GM12873 (cell line): ENCODE results near the gene PSMD12.

Source experiments
- TF ChIP-seq, protein P1 (sequence below): IDR thresholded peaks from 2 replicates; pipeline ENCODE4 v1.5.1; 2012; ENCODE audit warnings: low read depth, mild to moderate bottlenecking, moderate library complexity, low read length, control low read depth; ENCODE audit not compliant: insufficient read depth; ENCODE audit errors: missing control alignments

The PSMD12 gene

DNA sequence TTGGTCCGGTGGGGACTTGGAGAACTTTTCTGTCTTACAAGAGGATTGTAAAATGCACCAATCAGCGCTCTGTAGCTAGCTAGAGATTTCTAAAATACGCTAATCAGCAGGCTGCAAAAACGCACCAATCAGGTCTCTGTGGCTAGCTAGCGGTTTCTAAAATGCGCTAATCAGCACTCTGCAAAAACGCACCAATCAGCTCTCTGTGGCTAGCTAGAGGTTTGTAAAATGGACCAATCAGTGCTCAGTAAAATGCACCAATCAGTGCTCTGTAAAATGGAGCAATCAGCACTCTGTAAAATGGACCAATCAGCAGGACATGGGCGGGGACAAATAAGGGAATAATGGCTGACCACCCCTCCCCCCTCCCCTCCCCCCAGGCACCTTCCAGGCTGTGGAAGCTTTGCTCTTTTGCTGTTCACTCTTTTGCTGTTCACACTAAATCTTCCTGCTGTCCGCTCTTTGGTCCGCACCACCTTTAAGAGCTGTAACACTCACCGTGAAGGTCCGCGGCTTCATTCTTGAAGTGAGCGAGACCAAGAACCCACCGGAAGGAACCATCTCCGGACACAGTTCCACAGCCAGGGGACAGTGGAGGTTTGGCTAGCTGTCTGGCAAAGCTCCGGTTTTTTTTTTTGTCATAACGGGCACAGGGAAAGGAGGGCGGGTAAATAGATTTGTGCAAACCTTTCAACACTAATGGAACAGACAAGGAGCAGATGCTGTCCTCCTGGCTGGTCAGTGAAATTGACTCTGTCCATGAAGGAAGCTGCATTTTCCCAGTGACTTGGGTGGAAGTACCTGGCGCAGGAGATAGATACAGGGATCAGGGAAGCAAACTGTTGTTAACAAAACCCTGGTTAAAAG lies 19.0 kb upstream of the PSMD12 start:
- TF ChIP-seq, protein P1, sequence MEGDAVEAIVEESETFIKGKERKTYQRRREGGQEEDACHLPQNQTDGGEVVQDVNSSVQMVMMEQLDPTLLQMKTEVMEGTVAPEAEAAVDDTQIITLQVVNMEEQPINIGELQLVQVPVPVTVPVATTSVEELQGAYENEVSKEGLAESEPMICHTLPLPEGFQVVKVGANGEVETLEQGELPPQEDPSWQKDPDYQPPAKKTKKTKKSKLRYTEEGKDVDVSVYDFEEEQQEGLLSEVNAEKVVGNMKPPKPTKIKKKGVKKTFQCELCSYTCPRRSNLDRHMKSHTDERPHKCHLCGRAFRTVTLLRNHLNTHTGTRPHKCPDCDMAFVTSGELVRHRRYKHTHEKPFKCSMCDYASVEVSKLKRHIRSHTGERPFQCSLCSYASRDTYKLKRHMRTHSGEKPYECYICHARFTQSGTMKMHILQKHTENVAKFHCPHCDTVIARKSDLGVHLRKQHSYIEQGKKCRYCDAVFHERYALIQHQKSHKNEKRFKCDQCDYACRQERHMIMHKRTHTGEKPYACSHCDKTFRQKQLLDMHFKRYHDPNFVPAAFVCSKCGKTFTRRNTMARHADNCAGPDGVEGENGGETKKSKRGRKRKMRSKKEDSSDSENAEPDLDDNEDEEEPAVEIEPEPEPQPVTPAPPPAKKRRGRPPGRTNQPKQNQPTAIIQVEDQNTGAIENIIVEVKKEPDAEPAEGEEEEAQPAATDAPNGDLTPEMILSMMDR = no peak

DNA sequence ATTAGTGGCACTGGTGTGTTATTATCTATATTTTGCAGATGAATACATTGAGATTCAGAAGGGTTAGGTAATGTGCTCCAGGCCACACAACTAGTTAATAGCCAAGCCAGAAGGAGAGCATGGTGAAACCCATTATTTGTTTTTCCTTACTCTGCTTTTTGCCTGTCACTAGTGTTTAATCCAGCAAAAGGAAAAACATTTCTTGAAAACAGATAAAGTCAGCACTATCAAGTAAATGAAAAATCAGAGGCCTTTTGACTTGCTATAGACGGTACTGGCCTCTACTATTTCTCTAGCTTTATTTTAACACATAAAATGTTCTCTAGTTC lies 15.5 kb upstream of the PSMD12 start:
- TF ChIP-seq, protein P1 = no peak

DNA sequence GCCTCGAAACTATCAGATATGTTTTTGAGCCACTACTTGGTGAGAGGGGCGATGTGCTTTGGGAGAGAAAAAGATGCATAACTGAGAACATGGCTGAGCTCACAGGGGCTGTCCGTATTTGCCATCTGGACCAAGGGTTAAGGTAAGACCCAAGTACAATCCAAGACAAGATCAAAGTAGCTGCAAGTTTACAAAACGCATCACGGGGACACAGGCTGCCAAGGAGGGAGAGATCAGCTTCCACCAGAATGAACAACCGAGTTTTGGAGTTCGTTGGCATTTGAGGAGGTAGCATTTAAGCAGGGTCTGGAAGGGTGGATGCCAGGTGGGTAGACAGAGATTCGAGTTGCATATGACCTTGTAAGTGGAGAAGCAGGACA lies 12.9 kb upstream of the PSMD12 start:
- TF ChIP-seq, protein P1 = no peak

DNA sequence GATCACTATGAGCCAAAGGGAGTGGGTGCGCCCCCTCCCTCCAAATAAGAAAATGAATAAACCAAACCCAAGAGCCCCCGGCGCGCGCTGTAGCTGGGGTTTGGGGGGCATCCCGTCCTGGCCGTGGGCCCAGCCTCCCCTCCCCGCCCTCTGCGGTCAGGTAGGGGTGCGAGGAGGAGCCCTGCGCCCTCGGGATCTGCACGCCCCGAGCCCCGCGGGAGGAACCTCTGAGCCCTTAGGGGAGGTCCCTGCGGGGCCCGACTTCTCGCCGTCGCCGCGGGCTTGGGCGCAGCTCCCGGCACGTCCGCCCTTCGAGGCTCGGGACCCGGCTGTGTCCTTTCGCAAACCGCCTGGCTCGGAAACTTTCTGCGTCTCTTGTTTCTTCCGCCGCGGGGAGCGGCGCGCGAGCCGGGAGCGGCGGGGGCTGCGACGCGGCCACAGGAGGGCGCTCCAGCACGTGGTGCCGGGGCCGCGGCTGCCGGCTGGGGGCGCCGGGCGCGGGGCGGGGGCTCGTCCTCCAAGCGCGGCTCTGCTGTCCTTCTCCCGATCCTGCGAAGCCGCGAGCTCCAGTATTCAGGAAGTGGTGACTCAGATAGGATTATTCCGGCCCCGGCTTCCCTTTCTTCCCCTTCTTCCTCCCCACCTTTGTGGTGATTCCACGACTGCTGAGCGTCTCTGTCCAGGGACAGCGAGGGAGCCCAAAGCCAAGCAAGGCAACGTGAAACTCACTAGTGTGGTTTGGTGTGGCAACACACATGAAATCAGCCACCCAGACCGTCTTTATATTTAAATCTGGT lies 12.3 kb upstream of the PSMD12 start:
- TF ChIP-seq, protein P1 = peak; percentile 63

DNA sequence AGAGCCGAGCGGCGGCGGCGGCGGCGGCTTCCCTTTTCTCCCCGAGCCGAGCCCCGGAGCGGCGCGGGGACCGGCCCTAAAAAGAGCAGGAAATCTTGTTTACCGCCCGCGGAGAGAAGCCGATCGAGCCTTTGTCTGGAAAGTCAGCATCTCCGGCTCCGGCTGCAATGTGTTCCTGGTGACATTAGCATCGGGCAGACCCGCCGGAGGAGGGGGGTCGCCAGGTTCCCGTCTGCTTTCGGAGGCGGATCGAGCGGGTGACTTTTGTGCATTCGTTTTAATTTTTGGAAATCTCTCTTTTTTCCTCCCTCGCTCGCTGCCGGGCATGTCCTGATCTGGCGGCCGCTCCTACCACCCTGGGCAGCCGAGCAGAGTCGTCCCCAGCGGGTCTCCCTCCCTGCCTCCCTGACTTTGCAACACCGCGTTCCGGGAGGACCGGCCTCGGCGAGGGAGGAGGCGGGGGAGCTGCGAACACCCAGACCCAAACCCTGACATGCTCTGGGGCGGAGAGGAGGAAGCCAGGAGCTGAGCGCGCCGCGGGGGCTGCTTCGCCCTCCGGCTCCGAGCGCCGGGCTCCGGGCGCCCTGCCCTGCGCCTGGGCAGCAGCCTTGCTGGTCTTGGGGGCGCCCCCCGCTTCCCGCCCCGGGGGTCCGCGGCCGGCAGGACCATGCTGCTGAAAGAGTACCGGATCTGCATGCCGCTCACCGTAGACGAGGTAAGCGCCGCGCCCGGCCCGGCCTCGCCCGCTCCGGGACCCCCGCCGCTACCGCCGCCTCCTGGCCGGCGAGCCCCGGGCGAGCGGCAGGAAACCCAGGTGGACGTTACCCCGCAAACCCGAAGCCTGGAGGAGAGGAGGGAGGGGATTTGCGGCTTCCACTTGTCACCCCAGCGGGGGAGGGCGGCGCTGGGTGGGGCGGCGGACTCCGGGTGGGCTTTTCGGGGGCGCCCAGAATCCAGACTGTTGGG lies 11.4 kb upstream of the PSMD12 start:
- TF ChIP-seq, protein P1 = peak; percentile 29

DNA sequence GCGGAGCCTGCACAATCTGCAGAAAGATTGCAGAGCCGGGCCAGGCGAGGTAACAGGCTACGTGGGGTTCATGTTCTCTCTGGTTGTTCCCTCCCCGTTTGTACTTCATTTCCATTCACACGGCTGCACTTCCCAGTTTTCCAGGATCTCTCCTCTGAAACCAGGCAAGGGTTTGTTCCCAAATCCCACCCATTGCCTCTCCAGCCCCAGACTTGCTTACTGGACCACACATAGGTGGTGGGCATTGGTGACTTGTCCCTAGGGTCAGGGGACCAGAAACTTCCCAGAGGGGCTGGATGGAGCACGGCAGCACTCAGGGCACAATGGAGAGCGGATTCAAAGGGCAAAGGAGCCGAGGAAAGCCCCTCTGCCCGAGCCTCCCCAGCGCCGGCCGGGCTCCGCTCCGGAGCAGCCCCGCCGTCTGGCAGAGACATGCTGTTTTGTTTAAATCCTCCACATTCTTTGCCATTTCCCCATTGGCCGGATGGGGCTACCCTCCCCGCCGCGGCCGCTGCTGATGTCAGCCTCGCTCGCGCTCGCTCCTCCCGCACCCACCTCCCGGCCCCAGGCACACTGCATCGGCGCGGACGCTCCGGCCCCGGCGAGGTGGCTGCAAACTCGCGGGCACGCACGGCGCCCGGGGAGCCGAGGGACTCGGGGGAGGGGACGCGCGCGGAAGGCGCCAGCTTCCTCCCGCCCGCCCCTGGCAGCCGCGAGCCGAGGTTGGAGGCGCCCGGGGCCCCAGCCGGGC lies 10.5 kb upstream of the PSMD12 start, which contains the start of gene PITPNC1:
TSS of gene PITPNC1 (plus strand) at position 545 of the 751 bp plus-strand sequence.
- TF ChIP-seq, protein P1 = no peak
